Smooth muscle cell of the brain vasculature (primary cell): ENCODE results near the gene LAMA3.

Experiments
- DNase-seq: peaks from one replicate; pipeline ENCODE4 v3.0.0-alpha.2; 2012; ENCODE audit warnings: low read depth, low spot score

The LAMA3 gene

GRCh38 chr18:23849141-23849540, 159.9 kb downstream of the LAMA3 start:
- no peak for DNase-seq

GRCh38 chr18:23850215-23850614, 161.0 kb downstream of the LAMA3 start:
- no peak for DNase-seq

DNA sequence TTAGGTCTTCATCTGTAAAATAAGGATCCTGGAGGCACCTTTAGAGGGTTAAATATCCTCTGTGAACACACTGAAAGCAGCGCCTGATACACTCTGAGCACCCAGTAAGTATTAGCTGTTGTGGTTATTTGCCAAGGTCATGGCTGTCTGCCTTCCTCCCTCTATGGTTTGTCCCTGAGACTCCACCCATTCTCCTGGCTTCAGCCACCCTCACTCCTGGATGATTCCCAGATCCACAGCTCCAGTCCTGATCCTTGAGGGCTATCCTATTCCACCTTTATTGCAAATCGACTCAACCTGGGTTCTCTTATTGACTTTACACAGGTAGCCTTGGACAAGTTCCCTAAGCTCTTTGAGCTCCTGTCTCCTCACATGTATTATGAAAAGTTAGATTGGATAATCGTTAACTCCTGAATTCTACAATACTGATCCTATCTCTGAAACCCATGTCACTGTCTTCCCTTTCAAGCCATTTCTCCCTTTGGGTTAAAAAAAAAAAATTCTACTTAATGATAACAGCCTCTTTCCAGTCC, 162.3 kb downstream of the LAMA3 start:
- no peak for DNase-seq

GRCh38 chr18:23852236-23853045, 163.2 kb downstream of the LAMA3 start:
- no peak for DNase-seq

DNA sequence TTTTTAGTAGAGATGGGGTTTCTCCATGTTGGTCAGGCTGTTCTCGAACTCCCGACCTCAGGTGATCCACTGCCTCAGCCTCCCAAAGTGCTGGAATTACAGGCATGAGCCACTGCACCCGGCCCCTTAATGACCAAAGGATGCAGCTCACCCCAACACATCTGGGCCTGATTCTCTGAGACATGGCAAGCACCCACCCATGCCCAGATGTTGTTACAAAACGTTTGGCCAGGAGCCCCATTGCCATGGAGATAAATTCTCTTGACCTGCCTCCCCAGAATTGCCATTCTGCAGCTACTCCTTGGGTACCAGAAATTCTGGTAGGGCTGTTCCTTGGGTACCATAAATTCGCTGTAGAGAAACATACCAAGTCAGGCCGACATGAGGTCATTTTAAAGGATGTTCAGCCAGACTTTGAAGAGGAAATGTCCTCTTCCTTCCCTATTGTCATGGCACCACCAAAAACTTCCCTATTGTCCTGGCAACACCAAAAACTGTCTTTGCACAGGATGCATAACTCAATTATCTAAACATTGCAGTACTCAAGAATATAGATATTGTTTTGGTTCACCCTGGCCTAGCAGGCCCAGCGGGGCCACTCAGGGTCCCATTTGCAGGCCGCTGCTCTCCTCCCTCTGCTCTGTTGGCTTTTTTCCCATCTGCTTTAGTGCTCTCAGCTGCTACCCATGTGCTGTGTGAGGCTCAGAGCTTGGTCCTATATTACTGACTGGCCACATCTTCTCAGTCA, 164.4 kb downstream of the LAMA3 start:
- no peak for DNase-seq

- no peak for DNase-seq
Measured at GRCh38 chr18:23855721-23856120, 166.5 kb downstream of the LAMA3 start.

DNA sequence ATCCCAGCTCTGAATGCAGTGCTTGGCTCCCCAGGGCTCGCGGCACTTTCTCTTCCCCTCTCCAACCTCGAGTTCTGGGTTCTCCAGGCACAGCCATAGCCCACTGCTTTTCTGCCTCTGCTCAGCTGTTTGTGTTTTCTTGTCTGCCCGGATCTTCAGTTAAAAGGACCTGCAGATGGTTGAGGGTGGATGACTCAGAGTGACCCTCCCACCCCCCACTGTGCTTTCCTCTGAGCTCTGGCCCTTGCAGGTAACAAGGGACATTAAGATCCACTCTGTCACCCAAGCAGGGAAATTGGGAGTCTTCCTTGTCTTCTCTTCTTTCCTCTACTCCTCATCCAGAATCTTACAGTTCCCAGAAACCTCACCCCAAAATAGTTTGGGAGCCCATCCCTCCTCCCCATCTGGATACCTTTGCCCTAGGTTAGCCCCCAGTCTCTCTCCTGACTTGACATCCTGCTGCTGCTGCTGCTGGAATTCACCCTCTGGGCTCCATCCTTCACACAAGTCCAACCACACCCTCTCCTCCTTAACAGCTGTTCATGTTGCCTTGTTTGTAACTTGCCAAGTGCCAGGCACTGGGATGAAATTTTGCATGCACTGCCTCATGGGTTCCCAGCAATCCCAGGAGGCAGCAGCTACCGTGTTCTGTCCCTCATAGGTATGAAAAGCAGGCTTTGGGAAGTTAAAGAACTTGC, 167.4 kb downstream of the LAMA3 start:
- no peak for DNase-seq

DNA sequence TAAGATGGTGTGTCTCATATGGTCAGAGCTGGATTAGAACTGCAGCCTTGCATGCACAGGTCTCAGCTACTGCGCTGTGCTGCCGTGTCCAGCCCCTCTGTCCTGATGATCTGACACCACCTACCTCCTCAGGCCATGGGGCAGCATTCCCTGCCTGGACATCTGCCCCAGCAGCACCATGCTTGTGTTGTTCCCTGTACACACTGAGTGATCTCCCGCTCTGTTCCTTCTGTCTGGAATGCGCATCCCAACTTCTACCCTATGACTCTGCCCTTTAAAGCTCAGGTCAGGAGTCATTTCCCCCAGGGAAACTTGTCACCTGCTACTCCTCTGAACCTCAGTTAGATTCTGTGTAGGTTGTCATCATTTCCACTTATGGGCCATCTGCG, 167.9 kb downstream of the LAMA3 start:
- no peak for DNase-seq

DNA sequence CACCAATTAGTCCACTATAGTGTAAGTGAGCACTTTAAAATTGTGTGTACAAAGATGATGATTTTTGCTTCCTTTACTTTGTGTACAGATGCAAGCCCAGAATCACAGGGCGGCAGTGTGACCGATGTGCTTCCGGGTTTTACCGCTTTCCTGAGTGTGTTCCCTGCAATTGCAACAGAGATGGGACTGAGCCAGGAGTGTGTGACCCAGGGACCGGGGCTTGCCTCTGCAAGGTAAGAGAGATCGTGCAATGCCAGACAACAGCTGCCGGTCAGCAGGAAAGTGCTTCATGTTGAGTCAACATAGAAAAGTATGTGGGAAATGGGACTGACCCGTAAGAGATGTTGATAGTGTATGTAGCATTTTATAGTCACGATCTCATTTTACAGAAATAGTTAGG, 168.5 kb downstream of the LAMA3 start:
- DNase-seq: no peak

DNA sequence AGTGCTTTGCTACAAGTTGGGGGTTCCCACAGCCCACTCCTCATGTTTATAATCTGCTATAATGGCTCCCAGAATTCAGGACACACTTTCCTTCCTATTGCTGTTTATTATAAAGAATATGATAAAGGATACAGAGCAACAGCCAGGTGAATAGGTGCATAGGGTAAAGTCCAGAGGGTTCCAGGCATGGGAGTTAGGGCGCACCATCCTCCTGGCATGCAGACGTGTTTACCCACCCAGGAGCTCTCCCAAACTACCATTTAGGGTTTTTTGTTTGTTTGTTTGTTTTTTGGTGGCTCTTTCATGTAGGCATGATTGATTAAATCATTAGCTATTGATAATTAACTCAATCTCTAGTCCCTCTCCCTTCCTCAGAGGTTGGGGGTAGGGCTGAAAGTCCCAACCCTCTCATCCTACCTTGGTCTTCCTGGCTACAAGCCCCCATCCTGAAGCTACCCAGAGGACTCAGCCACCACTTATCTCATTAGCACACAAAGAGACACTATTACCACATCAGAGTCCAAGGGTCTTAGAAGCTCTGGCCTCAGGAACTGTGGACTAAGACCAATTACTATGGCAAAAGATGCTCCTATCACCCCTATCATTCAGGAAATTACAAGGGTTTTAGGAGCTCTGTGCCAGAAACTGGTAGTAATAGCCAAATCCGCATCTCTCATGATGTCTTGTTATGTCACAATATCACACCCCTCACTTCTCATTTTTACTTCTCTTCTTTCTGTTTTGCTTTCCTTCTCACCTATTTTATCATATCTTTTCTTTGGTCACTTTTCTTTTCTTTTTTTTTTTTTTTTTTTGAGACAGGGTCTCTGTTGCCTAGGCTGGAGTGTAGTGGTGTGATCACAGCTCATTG, 170.4 kb downstream of the LAMA3 start:
- DNase-seq: no peak

DNA sequence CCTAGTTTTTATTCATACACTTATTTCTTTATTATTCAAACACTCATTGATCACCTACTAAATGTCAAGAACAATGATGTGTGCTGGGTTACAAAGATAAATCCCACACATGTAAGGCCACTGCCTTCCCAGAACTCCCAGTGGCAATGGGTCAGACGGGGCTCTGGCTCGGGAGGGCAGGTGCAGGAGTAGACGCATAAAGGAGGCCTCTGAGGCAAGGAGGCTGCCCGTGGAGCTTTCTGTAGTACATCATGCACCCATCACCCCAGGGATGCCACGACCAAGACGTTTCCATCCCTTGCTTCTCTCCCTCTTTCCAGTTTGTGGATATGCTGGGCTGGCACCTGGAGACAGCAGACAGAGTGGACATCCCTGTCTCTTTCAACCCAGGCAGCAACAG, 172.1 kb downstream of the LAMA3 start:
- no peak for DNase-seq

DNA sequence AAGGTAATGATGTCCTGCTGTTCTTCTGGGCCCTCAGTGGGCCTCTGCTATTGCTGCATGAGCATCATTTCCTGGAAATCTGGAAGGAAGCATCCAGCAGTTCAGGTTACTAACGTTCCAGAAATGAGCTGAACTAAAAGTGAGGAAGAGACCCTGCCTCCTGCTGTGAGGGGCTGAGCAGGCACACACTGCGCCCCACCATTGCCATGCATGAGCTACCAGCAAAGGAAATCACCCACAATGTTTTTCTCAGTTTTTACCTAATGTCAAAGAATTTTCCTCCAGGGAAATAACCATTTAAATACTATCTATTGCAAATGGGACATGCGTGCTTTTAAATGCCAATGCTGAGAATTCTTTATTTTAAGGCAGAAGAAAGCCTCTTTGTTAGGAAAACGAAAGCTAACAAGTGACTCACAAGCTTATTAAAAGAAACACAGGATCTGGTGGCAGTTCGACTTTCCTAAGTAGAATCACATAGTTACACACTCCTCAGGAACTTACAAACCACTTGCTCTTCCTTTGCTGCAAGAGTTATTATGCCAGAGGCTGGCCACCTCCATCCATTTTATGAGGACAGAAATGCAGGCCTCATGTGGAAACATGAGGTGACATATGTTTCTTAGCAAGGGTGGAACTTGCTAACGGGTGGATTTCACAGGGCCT, 172.7 kb downstream of the LAMA3 start:
- DNase-seq: peak; percentile 4

GRCh38 chr18:23864624-23865023, 175.4 kb downstream of the LAMA3 start:
- DNase-seq: no peak

DNA sequence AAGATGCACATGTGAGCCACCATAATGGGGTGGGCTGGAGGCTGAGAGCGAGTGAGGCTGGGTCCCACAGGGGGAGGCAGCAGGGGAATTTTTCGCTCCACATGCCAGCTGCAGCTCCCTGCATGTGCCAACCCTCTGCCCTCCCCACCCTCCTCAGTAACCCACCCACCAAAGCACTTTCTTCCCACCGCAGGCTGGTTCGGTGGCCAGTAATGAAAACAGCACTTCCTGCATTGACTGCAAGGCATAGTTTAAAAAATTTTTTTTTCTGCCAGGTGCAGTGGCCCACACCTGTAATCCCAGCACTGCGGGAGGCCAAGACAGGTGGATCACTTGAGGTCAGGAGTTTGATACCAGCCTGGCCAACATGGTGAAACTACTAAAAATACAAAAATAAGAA, 177.8 kb downstream of the LAMA3 start:
- DNase-seq: no peak

GRCh38 chr18:23868136-23868785, 179.0 kb downstream of the LAMA3 start:
- no peak for DNase-seq

- no peak for DNase-seq
Measured at GRCh38 chr18:23870676-23871380, 181.6 kb downstream of the LAMA3 start.

DNA sequence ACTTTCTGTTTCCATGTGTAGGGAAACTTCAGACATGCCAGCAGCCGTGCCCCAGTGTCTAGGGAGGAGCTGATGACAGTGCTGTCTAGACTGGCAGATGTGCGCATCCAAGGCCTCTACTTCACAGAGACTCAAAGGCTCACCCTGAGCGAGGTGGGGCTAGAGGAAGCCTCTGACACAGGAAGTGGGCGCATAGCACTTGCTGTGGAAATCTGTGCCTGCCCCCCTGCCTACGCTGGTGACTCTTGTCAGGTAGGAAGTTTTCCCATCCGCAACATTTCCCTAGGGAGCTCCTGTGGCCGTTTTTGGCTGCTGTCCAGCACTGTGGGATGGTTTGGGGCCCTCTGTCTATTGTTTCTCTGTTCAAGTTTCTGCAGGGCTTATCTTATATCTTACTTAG, 182.2 kb downstream of the LAMA3 start:
- no peak for DNase-seq

DNA sequence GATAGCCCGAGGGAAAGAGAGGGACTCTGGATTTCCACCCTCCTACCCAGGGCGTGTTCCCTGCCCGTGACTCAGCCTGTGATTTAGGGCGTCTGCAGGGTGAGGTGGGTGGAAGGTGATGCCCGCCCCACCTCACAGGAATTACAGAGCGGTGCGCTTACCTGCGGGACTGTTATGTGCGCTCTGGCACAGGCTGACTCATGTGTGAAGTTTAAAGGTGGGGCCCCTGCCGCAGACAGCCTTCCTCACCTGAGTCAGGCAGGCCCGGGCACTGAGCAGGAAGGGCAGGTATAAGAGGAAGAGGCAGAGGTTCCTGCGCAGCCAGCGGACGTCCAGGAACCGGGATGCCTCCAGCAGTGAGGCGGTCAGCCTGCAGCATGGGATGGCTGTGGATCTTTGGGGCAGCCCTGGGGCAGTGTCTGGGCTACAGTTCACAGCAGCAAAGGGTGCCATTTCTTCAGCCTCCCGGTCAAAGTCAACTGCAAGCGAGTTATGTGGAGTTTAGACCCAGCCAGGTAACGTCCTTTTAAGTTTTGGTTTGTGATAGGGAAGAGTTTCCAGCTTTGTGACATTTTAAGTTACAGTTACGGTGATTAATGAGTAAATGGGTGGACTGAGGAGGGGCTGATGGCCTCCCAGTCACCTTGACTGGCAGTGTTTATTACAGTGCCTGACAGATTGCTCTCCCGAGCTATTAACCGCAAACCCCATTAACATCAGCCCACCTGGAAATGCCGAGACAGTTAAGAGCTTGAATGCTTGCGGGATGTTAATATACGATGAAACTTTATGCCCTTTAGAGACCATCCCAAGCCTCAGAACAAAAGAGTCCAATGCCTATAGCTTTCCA, 183.7 kb downstream of the LAMA3 start:
- DNase-seq: no peak
